GM23248 (cell line): ENCODE measurements around the gene AMELY.

Experiments used
- EZH2 ChIP-seq: fragments of 200-600 bp; sonication (generic); IDR thresholded peaks from 2 replicates; pipeline ENCODE4 v1.6.1; 2018; ENCODE audit warnings: antibody characterized with exemption, mild to moderate bottlenecking; ENCODE audit not compliant: insufficient read depth, poor library complexity, severe bottlenecking
- EZH2phosphoT487 ChIP-seq: fragments of 200-600 bp; sonication (generic); IDR thresholded peaks from 2 replicates; pipeline ENCODE4 v1.6.1; 2018; ENCODE audit warnings: antibody characterized with exemption, moderate library complexity, mild to moderate bottlenecking, low read depth; ENCODE audit not compliant: insufficient read depth

- TF ChIP-seq EZH2phosphoT487 (no peak), EZH2 (no peak)
Measured at GRCh38 chrY:6894496-6894895, 17.1 kb downstream of the AMELY start.
